Mucosa of rectum (tissue), 2 donors: ENCODE data around the gene MAGI1.
"Not testable (repeated sequence)": the region's sequence is repeated elsewhere in the genome, so short reads cannot be mapped to it uniquely, and the experiment has no call there.

ENCODE experiments used
- H3K27ac ChIP-seq, 2 donors: one replicate each; pipeline ENCODE4 v1.7.0; 2013; ENCODE audit warnings: inconsistent platforms in 2 of 2, low read depth in 2 of 2, low read length in 2 of 2
- H3K27me3 ChIP-seq, 2 donors: one replicate each; pipeline ENCODE4 v1.7.0; 2013; ENCODE audit warnings: low read length in 2 of 2; ENCODE audit not compliant: control insufficient read depth in 2 of 2, insufficient read depth in 2 of 2
- H3K36me3 ChIP-seq, 2 donors: one replicate each; pipeline ENCODE4 v1.7.0; 2013; ENCODE audit warnings: low read length in 2 of 2; ENCODE audit not compliant: control insufficient read depth in 2 of 2, insufficient read depth in 2 of 2
- H3K4me1 ChIP-seq, 2 donors: one replicate each; pipeline ENCODE4 v1.7.0; 2013; ENCODE audit warnings: low read length in 2 of 2, mild to moderate bottlenecking in 1 of 2; ENCODE audit not compliant: control insufficient read depth in 2 of 2, insufficient read depth in 2 of 2
- H3K4me3 ChIP-seq, 2 donors: one replicate each; pipeline ENCODE4 v1.7.0; 2013; ENCODE audit warnings: low read length in 2 of 2
- H3K9ac ChIP-seq, 2 donors: one replicate each; pipeline ENCODE4 v1.7.0; 2013; ENCODE audit warnings: low read length in 2 of 2, low read depth in 1 of 2, mild to moderate bottlenecking in 1 of 2
- H3K9me3 ChIP-seq, 2 donors: one replicate each; pipeline ENCODE4 v1.7.0; 2013; ENCODE audit warnings: low read length in 2 of 2; ENCODE audit not compliant: control insufficient read depth in 2 of 2
- donor health status: healthy.
- donor health status: Normal muscosa, but diverticular disease.

The MAGI1 gene

DNA sequence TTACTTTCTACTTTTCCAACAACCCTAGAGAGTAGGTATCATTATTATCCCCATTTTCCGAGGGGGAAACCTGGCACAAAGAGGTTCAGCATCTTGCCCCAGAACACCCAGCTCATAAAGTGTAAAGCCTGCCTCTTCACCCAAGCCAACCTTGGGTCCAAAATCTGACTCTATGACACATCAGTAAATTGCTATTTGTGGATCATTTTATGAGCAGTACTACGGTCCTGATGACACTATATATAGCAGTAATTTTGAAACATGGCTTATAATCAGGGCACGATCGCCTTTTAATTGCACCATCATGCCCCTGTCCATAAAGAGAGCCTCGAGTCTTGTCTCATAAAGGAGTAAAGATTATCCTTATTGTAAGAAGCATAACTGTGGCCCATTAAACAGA lies 9.7 kb downstream of the MAGI1 start:
- Histone ChIP-seq H3K4me1 (peaks cover 0 to 13% of the 10 kb centered on the region in 2 donors), H3K36me3 (no peaks in the 10 kb centered on the region), H3K27ac (no peak overlapping the region)

DNA sequence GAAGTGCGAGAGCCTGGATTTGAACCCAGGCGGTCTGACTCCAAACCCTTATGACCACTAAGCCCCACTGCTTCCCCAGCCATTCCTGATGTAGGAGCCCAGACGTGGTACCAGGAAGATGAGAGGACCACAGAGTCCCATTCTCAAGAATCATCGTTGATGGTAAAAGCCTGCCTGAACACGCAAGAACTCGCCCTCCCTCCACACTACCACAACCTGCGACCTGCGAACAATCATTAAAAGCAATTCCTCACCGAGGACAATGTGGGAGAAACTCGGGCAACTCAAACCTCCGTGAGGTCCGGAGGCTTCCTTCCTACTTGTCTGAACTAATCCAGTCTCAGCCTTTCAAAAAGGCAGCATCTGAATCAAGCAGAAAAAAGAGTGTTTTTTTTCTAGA lies 10.3 kb downstream of the MAGI1 start:
- Histone ChIP-seq H3K27me3 (no peaks in the 10 kb centered on the region), H3K9me3 (no peaks in the 10 kb centered on the region), H3K36me3 (no peaks in the 10 kb centered on the region), H3K4me1 (peaks cover 0 to 13% of the 10 kb centered on the region in 2 donors), H3K27ac (no peak overlapping the region), H3K4me3 (no peak overlapping the region), H3K9ac (no peak overlapping the region)

More for the DNA sequence above, 9.7 kb downstream of the MAGI1 start:
- no peaks in the 10 kb centered on the region for H3K9me3 ChIP-seq
- no peak overlapping the region for H3K9ac ChIP-seq
- H3K27me3 ChIP-seq, result no peaks in the 10 kb centered on the region
- peak overlapping the region in 1 of 2 donors; percentile 3 for H3K4me3 ChIP-seq

DNA sequence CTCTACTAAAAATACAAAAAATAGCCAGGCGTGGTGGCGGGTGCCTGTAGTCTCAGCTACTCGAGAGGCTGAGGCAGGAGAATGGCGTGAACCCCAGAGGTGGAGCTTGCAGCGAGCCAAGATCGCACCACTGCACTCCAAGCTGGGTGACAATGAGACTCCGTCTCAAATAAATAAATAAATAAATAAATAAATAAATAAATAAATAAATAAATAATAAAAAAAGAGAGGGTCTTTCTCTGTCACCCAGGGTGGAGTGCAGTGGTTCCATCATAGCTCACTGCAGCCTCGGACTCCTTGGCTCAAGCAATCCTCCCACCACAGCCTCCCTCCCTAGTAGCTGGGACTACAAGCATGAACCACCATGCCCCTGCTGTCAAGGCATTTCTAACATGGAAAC lies 11.6 kb downstream of the MAGI1 start:
- H3K9me3 ChIP-seq, H3K9ac ChIP-seq, H3K36me3 ChIP-seq, H3K27me3 ChIP-seq, H3K4me3 ChIP-seq, H3K27ac ChIP-seq: not testable (repeated sequence)
- peaks cover 0 to 13% of the 10 kb centered on the region in 2 donors for H3K4me1 ChIP-seq

DNA sequence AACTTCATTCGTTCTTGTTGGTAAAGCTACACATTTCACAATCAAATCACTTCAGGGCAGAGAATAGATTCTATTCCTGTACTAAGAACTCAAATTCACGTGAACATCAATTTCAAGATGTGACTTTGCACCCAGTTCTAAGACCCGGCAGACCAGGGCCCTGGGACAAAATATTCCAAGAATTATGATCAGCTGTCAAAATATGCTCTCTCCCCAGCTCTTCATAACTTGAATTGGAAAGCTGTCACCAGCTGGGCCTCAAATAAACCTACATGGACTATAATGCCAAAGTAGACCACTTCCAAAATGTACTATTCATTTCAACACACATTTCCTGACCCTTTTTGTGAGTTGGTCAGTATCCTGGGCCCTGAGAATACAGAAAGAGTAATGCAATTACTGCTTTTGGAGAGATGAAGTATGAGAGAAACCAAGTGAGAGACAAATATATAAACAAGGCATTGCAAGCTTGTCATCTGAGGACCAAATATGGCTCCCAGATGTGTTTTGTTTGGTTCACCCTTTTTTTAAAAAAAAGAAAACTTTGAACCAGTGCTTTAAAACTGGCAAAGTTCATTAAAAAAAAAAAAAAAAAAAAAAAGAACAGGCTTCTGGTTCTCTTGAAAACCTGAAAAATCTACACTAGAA lies 14.9 kb downstream of the MAGI1 start:
- H3K36me3 ChIP-seq, result no peaks in the 10 kb centered on the region
- no peak overlapping the region for H3K4me3 ChIP-seq
- H3K27ac ChIP-seq, result no peak overlapping the region
- H3K4me1 ChIP-seq, result peaks cover 0 to 2% of the 10 kb centered on the region in 2 donors
- H3K27me3 ChIP-seq, result no peaks in the 10 kb centered on the region
- H3K9ac ChIP-seq, result no peak overlapping the region
- no peaks in the 10 kb centered on the region for H3K9me3 ChIP-seq

DNA sequence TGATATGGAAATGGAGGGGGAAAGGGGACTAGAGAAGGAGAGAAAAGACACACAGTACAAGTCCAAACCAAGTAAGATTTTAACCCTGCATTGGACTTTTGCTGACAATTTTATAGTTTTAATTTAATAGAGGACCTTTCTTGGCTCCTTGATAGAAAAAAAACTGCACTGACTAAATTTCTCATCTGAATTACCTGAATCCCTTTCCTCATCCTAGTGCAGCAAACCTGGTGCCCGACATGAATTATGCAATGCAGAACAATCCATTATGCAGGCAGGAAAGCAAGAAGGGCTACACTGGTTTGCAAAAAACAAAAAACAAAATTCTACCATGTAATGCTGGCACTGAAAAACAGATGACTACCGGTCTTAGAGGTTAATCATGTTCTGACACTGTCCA lies 15.5 kb downstream of the MAGI1 start:
- no peaks in the 10 kb centered on the region for H3K27me3 ChIP-seq
- no peak overlapping the region for H3K27ac ChIP-seq
- H3K4me1 ChIP-seq, result no peaks in the 10 kb centered on the region
- no peaks in the 10 kb centered on the region for H3K9me3 ChIP-seq
- no peak overlapping the region for H3K9ac ChIP-seq
- no peak overlapping the region for H3K4me3 ChIP-seq
- H3K36me3 ChIP-seq, result no peaks in the 10 kb centered on the region

DNA sequence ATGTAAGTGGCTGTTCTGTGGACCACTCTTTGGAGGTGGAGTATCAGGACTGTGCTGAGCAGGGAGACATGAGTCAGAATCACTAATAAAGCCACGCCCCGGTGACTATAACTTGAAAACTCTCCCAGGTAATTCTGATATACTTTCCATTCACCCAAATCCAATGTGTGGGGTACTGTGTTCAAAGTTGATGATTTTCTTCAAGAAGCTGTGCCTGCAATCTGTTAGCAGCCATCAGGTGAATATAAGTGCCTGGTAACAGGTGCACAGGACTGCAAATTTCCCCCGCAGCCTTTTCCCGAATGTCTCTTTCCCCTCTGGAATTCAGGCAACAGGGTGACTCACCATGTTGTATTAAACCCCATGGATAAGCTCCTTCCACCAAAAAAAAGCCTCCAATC lies 17.0 kb downstream of the MAGI1 start:
- Histone ChIP-seq H3K36me3 (no peaks in the 10 kb centered on the region), H3K27me3 (no peaks in the 10 kb centered on the region), H3K9ac (no peak overlapping the region), H3K4me1 (no peaks in the 10 kb centered on the region), H3K9me3 (no peaks in the 10 kb centered on the region), H3K27ac (no peak overlapping the region), H3K4me3 (no peak overlapping the region)

DNA sequence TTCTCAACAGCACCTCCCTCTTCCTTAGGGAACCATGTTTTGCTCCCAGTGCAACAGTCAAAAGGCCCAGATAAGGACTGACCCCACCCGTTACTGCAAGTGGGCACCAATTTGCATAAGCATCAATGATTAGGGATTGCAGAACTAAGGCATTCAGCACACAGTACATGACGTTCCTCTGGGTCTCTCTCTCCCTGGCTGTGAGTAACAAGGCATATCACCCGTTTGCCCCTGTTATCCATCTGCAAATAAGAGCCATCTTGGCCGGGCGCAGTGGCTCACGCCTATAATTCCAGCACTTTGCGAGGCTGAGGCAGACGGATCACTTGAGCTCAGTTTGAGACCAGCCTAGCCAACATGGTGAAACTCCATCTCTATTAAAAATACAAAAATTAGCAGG lies 18.8 kb downstream of the MAGI1 start:
- H3K27ac ChIP-seq, result no peak overlapping the region
- H3K9ac ChIP-seq, result no peak overlapping the region
- H3K36me3 ChIP-seq, result no peaks in the 10 kb centered on the region
- no peak overlapping the region for H3K4me3 ChIP-seq
- no peaks in the 10 kb centered on the region for H3K27me3 ChIP-seq
- no peaks in the 10 kb centered on the region for H3K9me3 ChIP-seq
- no peaks in the 10 kb centered on the region for H3K4me1 ChIP-seq

DNA sequence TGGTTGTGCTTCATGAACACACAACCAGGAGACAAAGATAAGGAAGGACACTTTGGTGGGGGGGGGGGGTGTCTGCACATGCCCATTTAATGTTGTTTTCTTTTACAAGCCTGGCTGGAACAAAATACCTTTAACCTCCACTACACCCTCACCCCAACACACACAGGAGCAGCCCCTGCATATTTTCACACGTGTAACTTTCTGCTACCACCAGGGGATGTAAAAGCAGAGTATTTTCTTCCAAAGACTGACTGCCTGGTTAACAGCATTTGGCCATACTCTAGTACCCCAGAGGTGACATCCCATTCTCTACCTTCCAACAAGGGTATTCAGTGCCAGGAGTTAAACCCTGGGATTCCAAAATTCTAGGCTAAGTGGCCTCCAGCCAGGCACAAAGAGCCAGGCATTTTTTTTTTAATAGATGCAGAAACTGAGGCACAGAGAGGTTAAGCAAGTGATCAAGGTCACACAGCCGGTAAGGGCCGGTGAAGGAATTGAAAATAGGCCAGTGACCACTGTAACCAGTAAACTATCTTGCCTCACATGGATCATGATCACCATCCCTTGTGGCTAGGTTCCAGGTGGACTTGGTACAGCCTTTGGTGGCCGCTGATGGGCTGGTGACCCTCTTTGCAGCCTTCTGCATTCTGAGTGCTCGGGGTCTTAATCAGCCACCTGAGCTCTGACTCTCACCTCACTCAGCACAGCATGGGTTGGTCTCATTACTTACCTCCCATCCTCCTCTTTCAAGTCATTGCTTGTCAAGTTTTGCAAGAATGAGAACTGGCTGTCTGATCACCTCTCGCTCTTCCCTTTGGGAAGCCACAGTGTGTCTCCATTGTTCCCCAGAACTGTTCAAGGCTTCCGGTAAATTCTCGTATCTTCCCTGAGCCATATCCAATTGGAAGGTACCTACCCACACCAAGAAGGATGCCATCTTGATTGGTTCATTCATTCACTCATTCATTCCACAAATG lies 20.4 kb downstream of the MAGI1 start:
- Histone ChIP-seq H3K27me3 (no peaks in the 10 kb centered on the region), H3K9me3 (no peaks in the 10 kb centered on the region), H3K27ac (no peak overlapping the region), H3K36me3 (no peaks in the 10 kb centered on the region), H3K9ac (no peak overlapping the region), H3K4me1 (no peaks in the 10 kb centered on the region), H3K4me3 (no peak overlapping the region)

DNA sequence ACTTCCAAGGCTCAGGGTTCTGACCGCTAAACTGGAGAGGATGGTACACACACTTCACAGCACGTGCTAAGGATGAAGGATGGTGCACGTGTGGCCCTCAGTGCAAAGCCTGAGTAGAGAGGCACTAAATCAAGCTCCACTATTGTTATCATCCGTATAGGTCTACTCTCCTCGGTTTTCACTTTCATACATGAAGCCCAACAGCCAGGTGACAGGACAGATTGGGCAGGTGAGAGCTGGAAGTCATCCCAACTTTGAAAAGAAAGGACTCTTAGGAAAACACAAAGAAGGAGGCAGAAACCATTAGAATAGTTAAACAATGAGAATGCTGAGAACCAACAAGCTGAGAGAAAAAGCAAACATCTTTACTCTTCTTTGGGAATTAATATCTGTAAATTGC lies 21.1 kb downstream of the MAGI1 start:
- no peaks in the 10 kb centered on the region for H3K4me1 ChIP-seq
- no peak overlapping the region for H3K27ac ChIP-seq

DNA sequence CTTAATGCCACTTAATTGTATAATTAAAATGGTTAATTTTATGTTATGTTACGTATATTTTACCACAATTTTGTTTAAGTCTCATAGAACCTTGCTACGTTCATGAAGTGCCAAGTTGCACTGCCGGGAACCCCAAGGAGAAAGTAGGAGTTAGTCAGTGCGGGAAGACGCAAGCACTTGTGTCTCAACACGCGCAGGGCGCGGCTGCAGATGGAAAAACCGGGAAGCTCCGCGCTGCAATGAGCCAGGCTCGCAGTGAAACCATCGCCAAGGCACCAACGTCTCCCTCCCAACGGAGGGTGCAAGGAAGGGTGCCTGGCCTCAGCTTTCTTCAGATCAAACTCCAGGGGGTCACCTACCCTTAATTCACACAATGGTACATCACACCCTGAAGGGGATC lies 21.6 kb downstream of the MAGI1 start:
- no peak overlapping the region for H3K4me3 ChIP-seq
- H3K9me3 ChIP-seq, result no peaks in the 10 kb centered on the region
- H3K4me1 ChIP-seq, result no peaks in the 10 kb centered on the region
- H3K9ac ChIP-seq, result no peak overlapping the region
- H3K27me3 ChIP-seq, result no peaks in the 10 kb centered on the region
- H3K36me3 ChIP-seq, result no peaks in the 10 kb centered on the region
- no peak overlapping the region for H3K27ac ChIP-seq

More for the DNA sequence above, 21.1 kb downstream of the MAGI1 start:
- Histone ChIP-seq H3K27me3 (no peaks in the 10 kb centered on the region), H3K9ac (no peak overlapping the region), H3K4me3 (no peak overlapping the region), H3K9me3 (no peaks in the 10 kb centered on the region), H3K36me3 (no peaks in the 10 kb centered on the region)
